ENCODE results near the gene LPP. TPM values are rescaled to one million over a fixed set of nuclear protein-coding genes. Genes with fewer than 3 reads are reported as not detected.

Gene LPP
- total and polyA plus RNA-seq, 2 of the 13 experiments (the other 11 are each of a cell fraction or from before 2014, with no cell fraction given) = 19.2 to 29.9 TPM

- TF ChIP-seq MAZ (IDR thresholded peaks at IDR 0.05; ENCODE audit: borderline replicate concordance, low read depth, low read length) (peak; percentile 51; the same call in 1 of the 2 replicates), MAZ (CRISPR knock-in tag; IDR thresholded peaks at IDR 0.05; ENCODE audit: low read depth) (no peak), NCOA5 (CRISPR knock-in tag; IDR thresholded peaks at IDR 0.05) (no peak), ZNF33B (CRISPR knock-in tag; IDR thresholded peaks at IDR 0.05) (0 out of 2 replicates have a peak, but pooled peaks have one; percentile 32), PREB (CRISPR knock-in tag; IDR thresholded peaks at IDR 0.05) (no peak), NFE2 (CRISPR knock-in tag; IDR thresholded peaks at IDR 0.05) (no peak), PAWR (CRISPR knock-in tag; IDR thresholded peaks at IDR 0.05; ENCODE audit: borderline replicate concordance) (no peak), ZNF652 (CRISPR knock-in tag; IDR thresholded peaks at IDR 0.05; ENCODE audit: borderline replicate concordance, low read depth) (0 out of 2 replicates have a peak, but pooled peaks have one; percentile 15), RFXAP (CRISPR knock-in tag; IDR thresholded peaks at IDR 0.05; ENCODE audit: borderline replicate concordance) (peak; percentile 53; the same call in 1 of the 2 replicates), MTA1 (CRISPR knock-in tag; IDR thresholded peaks at IDR 0.05; ENCODE audit: borderline replicate concordance) (no peak), HNF1A (IDR thresholded peaks at IDR 0.05; ENCODE audit: low read depth) (peak; percentile 80), HNF1A (CRISPR knock-in tag; IDR thresholded peaks at IDR 0.05; ENCODE audit: borderline replicate concordance) (peak; percentile 89; the same call in 1 of the 2 replicates), GABPB1 (CRISPR knock-in tag; IDR thresholded peaks at IDR 0.05) (no peak), ZKSCAN8 (CRISPR knock-in tag; IDR thresholded peaks at IDR 0.05; ENCODE audit: borderline replicate concordance) (peak; percentile 97; the same call in 1 of the 2 replicates), ZNF660 (CRISPR knock-in tag; IDR thresholded peaks at IDR 0.05; ENCODE audit: borderline replicate concordance, low read depth) (no peak), SP5 (CRISPR knock-in tag; IDR thresholded peaks at IDR 0.05; ENCODE audit: borderline replicate concordance, low read depth) (peak; percentile 71; the same call in 1 of the 2 replicates), SP140L (CRISPR knock-in tag; IDR thresholded peaks at IDR 0.05; ENCODE audit: borderline replicate concordance) (no peak), HMGA1 (CRISPR knock-in tag; conservative IDR thresholded peaks at IDR 0.05) (no peak), ZNF17 (CRISPR knock-in tag; IDR thresholded peaks at IDR 0.05) (no peak), CAMTA2 (CRISPR knock-in tag; IDR thresholded peaks at IDR 0.05; ENCODE audit: borderline replicate concordance) (no peak), ATF2 (CRISPR knock-in tag; IDR thresholded peaks at IDR 0.05) (peak; percentile 97), ZNF605 (CRISPR knock-in tag; IDR thresholded peaks at IDR 0.05) (no peak), TRAFD1 (CRISPR knock-in tag; IDR thresholded peaks at IDR 0.05; ENCODE audit: borderline replicate concordance) (no peak)
Measured at GRCh38 chr3:188839187-188839695, 685.3 kb downstream of the LPP start (continued).
